Loucy (cell line): Measurements from ENCODE around the gene ZNF493.

ENCODE experiments used
- H2AFZ ChIP-seq: fragments of 200-600 bp; sonication (generic); 2 replicates; pipeline ENCODE4 v1.6.0; 2016; ENCODE audit warnings: antibody characterized with exemption, mild to moderate bottlenecking, low read length, moderate library complexity
- H3F3A ChIP-seq: fragments of 200-600 bp; 2 replicates; pipeline ENCODE4 v1.6.0; 2016; ENCODE audit warnings: antibody characterized with exemption, low read depth, mild to moderate bottlenecking
- H3K27me3 ChIP-seq: fragments of 200-600 bp; sonication (generic); 2 replicates; pipeline ENCODE4 v1.6.1; 2014; ENCODE audit warnings: low read length, mild to moderate bottlenecking; ENCODE audit not compliant: insufficient read depth, poor library complexity, severe bottlenecking
- H3K36me3 ChIP-seq: fragments of 200-600 bp; sonication (generic); 2 replicates; pipeline ENCODE4 v1.6.1; 2016; ENCODE audit warnings: low read length; ENCODE audit not compliant: insufficient read depth
- H3K4me1 ChIP-seq: fragments of 200-600 bp; sonication (generic); 2 replicates; pipeline ENCODE4 v1.5.1; 2014; ENCODE audit warnings: low read length, mild to moderate bottlenecking; ENCODE audit not compliant: insufficient read depth, poor library complexity, severe bottlenecking
- H3K4me2 ChIP-seq: fragments of 200-600 bp; sonication (generic); 2 replicates; pipeline ENCODE4 v1.6.0; 2014; ENCODE audit warnings: antibody characterized with exemption, low read length, low read depth, mild to moderate bottlenecking; ENCODE audit not compliant: poor library complexity, severe bottlenecking
- H3K4me3 ChIP-seq: fragments of 200-600 bp; sonication (generic); 2 replicates; pipeline ENCODE4 v1.5.1; 2014; ENCODE audit warnings: low read length, mild to moderate bottlenecking, mixed read lengths; ENCODE audit not compliant: poor library complexity, severe bottlenecking
- H3K79me2 ChIP-seq: fragments of 200-600 bp; sonication (generic); 2 replicates; pipeline ENCODE4 v1.6.1; 2014; ENCODE audit warnings: low read length; ENCODE audit not compliant: insufficient read depth
- H3K9ac ChIP-seq: fragments of 200-600 bp; sonication (generic); 2 replicates; pipeline ENCODE4 v1.6.0; 2014; ENCODE audit warnings: mild to moderate bottlenecking, low read depth, low read length, moderate library complexity; ENCODE audit not compliant: poor library complexity, severe bottlenecking
- H3K9me2 ChIP-seq: fragments of 200-600 bp; sonication (generic); replicated peaks from 2 replicates; pipeline ENCODE4 v1.6.1; 2016; ENCODE audit warnings: low read depth, low read length, mixed read lengths
- H3K9me3 ChIP-seq: fragments of 200-600 bp; sonication (generic); 2 replicates; pipeline ENCODE4 v1.6.1; 2014; ENCODE audit warnings: mild to moderate bottlenecking, antibody characterized with exemption, low read length, low read depth; ENCODE audit not compliant: insufficient read depth
- H4K20me1 ChIP-seq: fragments of 200-600 bp; sonication (generic); 2 replicates; pipeline ENCODE4 v1.6.0; 2014; ENCODE audit warnings: antibody characterized with exemption, low read length, mild to moderate bottlenecking; ENCODE audit not compliant: insufficient read depth, poor library complexity, severe bottlenecking
- CTCF ChIP-seq: fragments of 200-600 bp; sonication (generic); conservative IDR thresholded peaks from 2 replicates; pipeline ENCODE4 v1.5.1; 2014; ENCODE audit warnings: mild to moderate bottlenecking, antibody characterized with exemption, low read length
- EZH2phosphoT487 ChIP-seq: fragments of 200-600 bp; IDR thresholded peaks from 2 replicates; pipeline ENCODE4 v1.6.1; 2018; ENCODE audit warnings: antibody characterized with exemption, mild to moderate bottlenecking, moderate library complexity, borderline replicate concordance

Gene ZNF493

GRCh38 chr19:21422244-21422643, 25.3 kb downstream of the ZNF493 start:
- H4K20me1 ChIP-seq, result no peaks in the 10 kb centered on the region
- H3K27me3 ChIP-seq, result no peaks in the 10 kb centered on the region
- H3K9ac ChIP-seq, result no peak overlapping the region
- H3K79me2 ChIP-seq, result no peaks in the 10 kb centered on the region
- H3K9me2 ChIP-seq, result no peaks in the 10 kb centered on the region
- no peak for TF ChIP-seq EZH2phosphoT487
- no peak for TF ChIP-seq CTCF
- H3K4me3 ChIP-seq, result no peak overlapping the region
- H3K36me3 ChIP-seq, result peaks cover 4% of the 10 kb centered on the region; the same call in 1 of the 2 replicates
- H3K9me3 ChIP-seq, result peaks cover 33% of the 10 kb centered on the region
- no peak overlapping the region for H2AFZ ChIP-seq
- H3K4me2 ChIP-seq, result no peak overlapping the region
- H3F3A ChIP-seq, result no peaks in the 10 kb centered on the region
- no peaks in the 10 kb centered on the region for H3K4me1 ChIP-seq

GRCh38 chr19:21423057-21424041, 26.4 kb downstream of the ZNF493 start:
- no peaks in the 10 kb centered on the region for H3K27me3 ChIP-seq
- peaks cover 33% of the 10 kb centered on the region for H3K9me3 ChIP-seq
- H3F3A ChIP-seq, result no peaks in the 10 kb centered on the region
- H3K79me2 ChIP-seq, result no peaks in the 10 kb centered on the region
- H2AFZ ChIP-seq, result no peak overlapping the region
- H3K4me1 ChIP-seq, result no peaks in the 10 kb centered on the region
- TF ChIP-seq EZH2phosphoT487 (no peak), CTCF (no peak)
- no peak overlapping the region for H3K9ac ChIP-seq
- H3K4me2 ChIP-seq, result no peak overlapping the region
- no peak overlapping the region for H3K4me3 ChIP-seq
- 0 out of 2 replicates have a peak, but pooled peaks cover 3% of the 10 kb centered on the region for H3K36me3 ChIP-seq
- no peaks in the 10 kb centered on the region for H3K9me2 ChIP-seq
- H4K20me1 ChIP-seq, result no peaks in the 10 kb centered on the region

- TF ChIP-seq EZH2phosphoT487 (no peak), CTCF (no peak)
- Histone ChIP-seq H3K9me3 (peaks cover 12% of the 10 kb centered on the region; the same call in 1 of the 2 replicates), H3F3A (no peaks in the 10 kb centered on the region), H3K36me3 (no peaks in the 10 kb centered on the region), H3K9ac (no peak overlapping the region), H3K27me3 (no peaks in the 10 kb centered on the region), H4K20me1 (no peaks in the 10 kb centered on the region), H3K79me2 (no peaks in the 10 kb centered on the region), H3K4me3 (no peak overlapping the region), H2AFZ (no peak overlapping the region), H3K4me1 (no peaks in the 10 kb centered on the region), H3K4me2 (no peak overlapping the region), H3K9me2 (no peaks in the 10 kb centered on the region)
Observed at GRCh38 chr19:21430675-21431074, 33.7 kb downstream of the ZNF493 start.
